Chondrocyte (in vitro differentiated cells): ENCODE measurements around the gene TPM1. TPM values are rescaled to one million over a fixed set of nuclear protein-coding genes. Genes with fewer than 3 reads are reported as not detected.

ENCODE experiments used
- DNase-seq: peaks from one replicate; pipeline ENCODE4 v3.0.0; 2021; ENCODE audit warnings: mixed read lengths, low spot score
- H3K27ac Mint-ChIP-seq: one replicate; pipeline ENCODE4 v1.8.0; 2021; ENCODE audit warnings: mild to moderate bottlenecking, moderate library complexity, mixed read lengths; ENCODE audit not compliant: unreplicated experiment
- H3K27me3 Mint-ChIP-seq: 2 replicates; pipeline ENCODE4 v1.8.0; 2021; ENCODE audit warnings: low read depth, mixed read lengths
- H3K36me3 Mint-ChIP-seq: 2 replicates; pipeline ENCODE4 v1.8.0; 2021; ENCODE audit warnings: low read depth, mixed read lengths
- H3K4me1 Mint-ChIP-seq: 2 replicates; pipeline ENCODE4 v1.8.0; 2021; ENCODE audit warnings: low read depth, mild to moderate bottlenecking, mixed read lengths
- H3K4me3 Mint-ChIP-seq: one replicate; pipeline ENCODE4 v1.8.0; 2021; ENCODE audit warnings: mild to moderate bottlenecking, moderate library complexity, mixed read lengths; ENCODE audit not compliant: unreplicated experiment
- H3K9me3 Mint-ChIP-seq: 2 replicates; pipeline ENCODE4 v1.8.0; 2021; ENCODE audit warnings: low read depth, mixed read lengths
- total RNA-seq: library from RNA; stranded (reverse); gene quantifications from 3 replicates; pipeline ENCODE4 v1.2.1, GENCODE V29; 2021
- TF ChIP-seq, protein P1 (sequence below): fragments of 200-600 bp; sonication (generic); IDR thresholded peaks from 2 replicates; pipeline ENCODE4 v1.5.0; 2021; ENCODE audit warnings: antibody characterized with exemption, mild to moderate bottlenecking, moderate library complexity

TPM1 gene
- total RNA-seq, 1 donor from 2014 or later = 2,332 TPM

GRCh38 chr15:63004211-63004610 is 38.3 kb upstream of the TPM1 start:
- no peaks in the 10 kb centered on the region for H3K36me3 Mint-ChIP-seq
- H3K4me1 Mint-ChIP-seq = peaks cover 17% of the 10 kb centered on the region
- no peak overlapping the region for H3K27ac Mint-ChIP-seq
- no peak for DNase-seq
- TF ChIP-seq, protein P1, sequence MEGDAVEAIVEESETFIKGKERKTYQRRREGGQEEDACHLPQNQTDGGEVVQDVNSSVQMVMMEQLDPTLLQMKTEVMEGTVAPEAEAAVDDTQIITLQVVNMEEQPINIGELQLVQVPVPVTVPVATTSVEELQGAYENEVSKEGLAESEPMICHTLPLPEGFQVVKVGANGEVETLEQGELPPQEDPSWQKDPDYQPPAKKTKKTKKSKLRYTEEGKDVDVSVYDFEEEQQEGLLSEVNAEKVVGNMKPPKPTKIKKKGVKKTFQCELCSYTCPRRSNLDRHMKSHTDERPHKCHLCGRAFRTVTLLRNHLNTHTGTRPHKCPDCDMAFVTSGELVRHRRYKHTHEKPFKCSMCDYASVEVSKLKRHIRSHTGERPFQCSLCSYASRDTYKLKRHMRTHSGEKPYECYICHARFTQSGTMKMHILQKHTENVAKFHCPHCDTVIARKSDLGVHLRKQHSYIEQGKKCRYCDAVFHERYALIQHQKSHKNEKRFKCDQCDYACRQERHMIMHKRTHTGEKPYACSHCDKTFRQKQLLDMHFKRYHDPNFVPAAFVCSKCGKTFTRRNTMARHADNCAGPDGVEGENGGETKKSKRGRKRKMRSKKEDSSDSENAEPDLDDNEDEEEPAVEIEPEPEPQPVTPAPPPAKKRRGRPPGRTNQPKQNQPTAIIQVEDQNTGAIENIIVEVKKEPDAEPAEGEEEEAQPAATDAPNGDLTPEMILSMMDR = peak; percentile 17
- no peak overlapping the region for H3K4me3 Mint-ChIP-seq
- H3K27me3 Mint-ChIP-seq = no peaks in the 10 kb centered on the region
- no peaks in the 10 kb centered on the region for H3K9me3 Mint-ChIP-seq

DNA sequence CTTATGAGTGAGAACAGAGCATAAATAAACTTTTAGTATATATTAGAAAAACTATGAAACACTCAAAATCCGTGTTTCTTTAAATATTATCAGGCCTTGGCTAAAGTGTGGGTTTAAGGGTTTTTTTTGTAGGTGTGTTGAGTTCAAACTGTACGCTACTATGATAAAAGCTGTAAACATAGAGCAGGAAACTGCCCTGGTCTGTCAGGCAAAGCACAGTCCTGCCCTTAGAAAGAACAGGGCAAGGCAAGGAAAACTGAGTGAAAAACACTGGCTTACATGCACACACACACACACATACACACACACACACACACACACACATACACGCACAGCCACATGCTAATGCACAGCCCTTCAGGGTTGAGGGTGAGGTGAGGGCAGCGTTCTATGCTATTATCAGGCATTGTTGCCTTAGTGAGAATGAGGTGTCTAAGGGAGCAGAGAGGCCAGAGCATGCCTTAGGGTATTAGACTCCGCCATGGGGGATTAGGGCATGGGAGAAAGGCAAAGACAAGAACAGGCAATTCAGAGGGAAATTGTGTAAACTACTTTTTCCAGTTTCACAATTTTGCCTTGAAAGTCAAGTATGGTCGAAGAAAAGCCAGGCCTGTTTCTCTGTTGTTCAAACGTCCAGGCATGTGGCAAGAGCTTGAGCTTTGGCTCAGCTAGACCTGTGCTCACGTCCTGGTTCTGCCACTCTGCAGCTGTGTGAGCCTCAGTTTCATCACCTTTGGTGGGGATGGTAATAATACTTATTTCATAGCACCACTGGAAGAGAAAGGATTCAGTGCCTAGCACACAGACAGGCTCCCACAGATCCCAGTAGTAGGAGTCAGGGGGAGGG is 36.3 kb upstream of the TPM1 start:
- DNase-seq = no peak
- Mint-ChIP-seq H3K27me3 (no peaks in the 10 kb centered on the region), H3K4me3 (no peak overlapping the region), H3K4me1 (peaks cover 10% of the 10 kb centered on the region), H3K9me3 (no peaks in the 10 kb centered on the region), H3K36me3 (no peaks in the 10 kb centered on the region), H3K27ac (no peak overlapping the region)
- TF ChIP-seq, protein P1 = no peak

- Mint-ChIP-seq H3K27ac (no peak overlapping the region), H3K9me3 (no peaks in the 10 kb centered on the region), H3K4me1 (peaks cover 29% of the 10 kb centered on the region), H3K27me3 (no peaks in the 10 kb centered on the region), H3K36me3 (no peaks in the 10 kb centered on the region), H3K4me3 (no peak overlapping the region)
- no peak for DNase-seq
- TF ChIP-seq, protein P1 = no peak
Measured at GRCh38 chr15:63008333-63009049, 34.1 kb upstream of the TPM1 start.

DNA sequence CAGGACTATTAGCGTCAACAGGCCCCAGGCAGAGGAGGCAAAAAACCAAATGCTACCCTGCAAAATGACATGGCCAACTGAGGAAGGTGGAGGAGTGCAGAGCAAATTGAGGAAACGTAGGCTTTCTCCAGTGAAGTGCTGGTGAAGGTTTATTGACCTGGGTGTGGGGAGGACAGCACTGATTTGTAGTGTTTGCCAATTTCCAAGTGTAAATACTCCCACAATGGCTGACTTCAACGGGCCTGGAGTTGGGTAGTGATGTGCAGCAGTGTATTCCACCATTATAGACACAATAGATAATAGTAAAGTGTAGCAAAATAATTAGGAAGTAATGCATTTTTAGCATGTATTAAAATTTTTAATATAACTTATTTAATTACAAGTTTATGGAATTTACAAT is 32.2 kb upstream of the TPM1 start:
- Mint-ChIP-seq H3K9me3 (no peaks in the 10 kb centered on the region), H3K4me3 (no peak overlapping the region), H3K27me3 (no peaks in the 10 kb centered on the region), H3K4me1 (peaks cover 43% of the 10 kb centered on the region), H3K27ac (no peak overlapping the region), H3K36me3 (no peaks in the 10 kb centered on the region)
- no peak for DNase-seq
- TF ChIP-seq, protein P1 = no peak

- TF ChIP-seq, protein P1 = no peak
- Mint-ChIP-seq H3K27ac (no peak overlapping the region), H3K4me3 (no peak overlapping the region)
Measured at GRCh38 chr15:63010920-63011693, 31.4 kb upstream of the TPM1 start.

More at GRCh38 chr15:63010920-63011693, 31.4 kb upstream of the TPM1 start:
- DNase-seq = no peak
- no peaks in the 10 kb centered on the region for H3K36me3 Mint-ChIP-seq
- peaks cover 50% of the 10 kb centered on the region for H3K4me1 Mint-ChIP-seq
- no peaks in the 10 kb centered on the region for H3K9me3 Mint-ChIP-seq
- H3K27me3 Mint-ChIP-seq = no peaks in the 10 kb centered on the region
